GM21576 (cell line): Measurements from ENCODE around the gene HHAT.

Experiments used
- ATAC-seq: cut with Tn5 transposase; IDR thresholded peaks from one replicate; pipeline ENCODE4 v1.9.1; 2021; ENCODE audit warnings: mild to moderate bottlenecking, moderate library complexity; ENCODE audit not compliant: unreplicated experiment

HHAT gene

GRCh38 chr1:210698661-210699060 is 370.0 kb downstream of the HHAT start:
- no peak for ATAC-seq

DNA sequence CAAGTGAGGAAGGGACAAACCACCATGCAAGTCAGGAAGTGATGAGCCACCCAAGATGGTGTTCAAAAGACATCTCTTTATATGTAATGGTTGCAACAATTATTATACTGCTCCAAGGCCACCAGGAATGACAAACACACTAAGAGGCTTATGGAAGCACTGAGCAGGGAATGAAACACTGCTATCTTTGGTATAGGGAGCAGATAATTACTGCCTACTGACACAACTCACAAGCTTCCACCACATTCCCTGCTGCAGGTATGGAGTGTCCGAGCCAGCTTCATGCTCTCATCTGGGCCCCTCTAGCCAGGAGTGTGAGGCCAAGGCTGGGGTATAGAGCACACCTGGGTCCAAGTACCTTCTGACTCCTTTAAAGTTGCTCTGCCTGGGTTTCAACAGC is 371.4 kb downstream of the HHAT start:
- no peak for ATAC-seq

DNA sequence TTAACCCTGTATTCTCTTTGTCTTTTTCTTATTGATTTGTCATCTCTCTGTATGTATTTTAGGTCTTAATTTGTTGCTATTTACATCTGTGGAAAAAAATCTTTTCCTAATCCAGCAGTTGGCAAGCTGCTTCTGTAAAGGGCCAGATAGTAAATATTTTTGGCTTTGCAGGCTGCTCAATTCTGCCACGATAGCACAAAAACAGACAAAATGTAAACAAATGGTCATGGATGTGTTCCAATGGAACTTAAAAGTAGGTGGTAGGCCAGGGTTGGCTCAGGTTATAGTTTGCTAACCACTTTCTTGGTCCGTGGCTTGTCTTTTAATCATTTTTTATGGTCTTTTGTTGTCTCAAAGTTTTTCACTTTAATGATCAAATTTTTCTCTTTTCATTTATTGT is 371.8 kb downstream of the HHAT start:
- ATAC-seq = no peak

GRCh38 chr1:210702506-210702905 is 373.8 kb downstream of the HHAT start:
- no peak for ATAC-seq

- ATAC-seq = no peak
Measured at GRCh38 chr1:210703593-210703992, 374.9 kb downstream of the HHAT start.

DNA sequence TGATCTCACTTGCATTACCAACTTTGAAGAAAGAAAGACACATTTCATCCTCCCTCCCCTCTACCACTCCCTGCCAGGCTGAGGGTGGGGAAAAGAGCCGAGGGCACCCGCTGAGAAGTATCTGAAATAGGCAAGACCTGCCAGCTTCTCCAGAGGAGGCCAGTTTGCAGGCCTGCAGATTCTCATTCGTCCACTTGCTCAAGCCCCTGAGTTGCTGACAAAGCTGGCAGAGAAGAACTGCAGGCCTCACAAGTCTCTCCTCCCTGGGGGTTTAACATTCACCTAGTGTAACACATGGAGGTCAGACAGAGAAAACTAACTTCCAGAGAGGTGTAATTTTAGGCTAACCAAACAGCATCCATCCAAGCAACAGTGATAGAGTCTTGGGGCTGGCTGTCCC is 376.4 kb downstream of the HHAT start:
- ATAC-seq = no peak

DNA sequence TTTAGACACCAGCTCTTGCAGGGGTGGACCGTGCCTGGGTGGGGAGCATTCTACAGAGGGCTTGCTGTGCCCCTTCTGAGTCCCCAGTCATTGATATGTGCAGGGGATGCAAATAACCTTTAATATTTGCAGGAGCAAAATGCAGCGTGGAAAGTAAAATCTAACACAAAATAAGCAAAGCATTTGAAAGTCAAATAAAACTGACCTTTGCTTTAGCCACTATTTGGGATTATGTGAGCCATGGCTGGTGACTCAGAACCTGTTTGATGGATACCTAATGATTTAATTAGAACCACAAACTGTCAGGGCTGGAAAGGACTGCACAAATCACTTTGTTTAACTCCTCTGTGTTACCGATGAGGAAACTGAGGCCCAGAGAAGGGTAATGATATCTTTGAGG is 377.5 kb downstream of the HHAT start:
- ATAC-seq = no peak

GRCh38 chr1:210707300-210708240 is 378.9 kb downstream of the HHAT start:
- ATAC-seq = no peak

DNA sequence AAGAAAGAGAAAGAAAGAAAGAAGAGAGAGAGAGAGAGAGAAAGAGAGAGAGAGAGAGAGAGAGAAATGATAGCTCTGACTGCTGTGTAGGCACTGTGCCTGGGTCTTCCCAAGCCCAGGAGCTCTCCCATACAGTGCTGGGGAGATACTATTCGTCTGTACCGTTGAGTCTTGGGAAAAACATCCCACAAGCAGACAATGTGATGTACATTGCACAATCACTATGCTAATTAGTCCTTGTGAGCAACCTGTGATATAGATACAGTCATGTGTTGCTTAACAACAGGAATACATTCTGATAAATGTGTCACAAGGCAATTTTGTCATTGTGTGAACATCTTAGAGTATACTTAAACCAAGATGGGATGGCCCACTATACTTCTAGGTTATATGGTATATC is 381.0 kb downstream of the HHAT start:
- no peak for ATAC-seq

DNA sequence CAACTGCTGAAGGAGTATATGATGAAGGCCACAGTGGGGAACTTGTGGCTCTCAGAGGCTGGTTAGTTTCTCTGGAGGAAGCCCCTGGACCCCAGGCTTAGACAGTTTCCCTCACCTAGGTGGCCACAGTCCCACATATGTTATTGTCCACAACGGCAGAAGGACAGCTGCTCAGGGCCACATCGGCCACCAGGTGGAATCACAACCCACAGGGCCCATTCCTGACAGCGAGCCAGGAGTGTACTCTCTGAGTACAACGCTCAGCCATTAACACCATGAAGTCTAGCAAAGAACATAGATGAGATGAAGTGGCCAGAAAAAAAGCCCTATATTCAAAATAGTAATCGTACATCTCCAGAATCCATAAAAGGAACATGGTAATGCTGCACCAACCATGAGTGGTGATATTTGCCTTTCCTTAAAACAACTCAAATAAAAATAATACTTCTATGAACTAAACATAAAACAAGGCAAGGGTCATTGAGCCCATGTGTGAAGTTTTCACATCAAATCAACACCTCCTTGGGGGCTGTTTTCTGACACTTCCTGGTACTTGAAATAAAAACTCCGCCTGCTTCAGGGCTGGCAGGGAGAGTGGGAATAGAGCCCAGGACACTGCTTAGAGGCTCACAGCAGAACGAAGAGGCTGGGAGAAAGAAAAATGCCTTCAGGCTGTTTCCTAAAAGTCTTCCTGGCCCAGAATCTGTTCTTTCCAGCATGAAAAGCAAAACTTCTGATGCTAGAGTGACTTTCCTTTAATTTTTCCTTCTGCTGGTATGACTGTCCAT is 383.3 kb downstream of the HHAT start:
- ATAC-seq = no peak

DNA sequence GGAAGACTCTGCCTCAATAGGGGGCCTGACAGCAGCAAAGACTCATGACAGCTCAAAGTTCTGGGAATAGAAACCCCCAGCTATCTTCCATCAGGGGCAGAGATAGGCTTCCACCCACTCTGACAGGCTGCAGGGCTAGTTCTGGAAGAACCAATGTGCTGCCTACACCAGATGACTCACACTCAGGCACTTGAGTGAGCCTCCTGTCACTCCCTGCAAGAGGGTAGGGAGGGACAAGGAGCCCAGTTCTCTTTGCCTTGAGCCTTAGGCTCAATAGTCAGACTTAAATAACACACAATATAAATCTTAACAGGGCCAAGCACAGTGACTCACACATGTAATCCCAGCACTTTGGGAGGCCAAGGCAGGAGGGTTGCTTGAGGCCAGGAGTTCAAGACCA is 386.4 kb downstream of the HHAT start:
- ATAC-seq = no peak

GRCh38 chr1:210722410-210723081 is 393.8 kb downstream of the HHAT start:
- no peak for ATAC-seq

DNA sequence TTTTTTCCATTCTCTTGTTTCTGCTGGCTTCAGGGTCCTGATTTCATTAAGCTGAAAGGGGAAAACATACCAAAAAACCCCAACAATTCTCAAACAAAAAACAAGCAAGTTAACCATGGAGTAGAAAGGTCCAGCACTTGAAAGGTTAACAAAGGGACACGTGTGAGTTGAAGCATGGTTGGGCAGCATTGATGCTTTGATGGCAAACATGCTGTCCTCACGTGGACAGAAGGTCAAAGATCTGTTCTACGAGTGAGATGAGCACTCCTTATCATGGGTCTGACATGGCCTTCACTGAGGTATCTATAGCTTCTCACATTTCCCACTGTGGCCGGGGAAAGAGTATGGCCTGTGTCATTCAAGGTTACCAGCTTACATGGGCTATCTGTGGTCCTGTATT is 394.9 kb downstream of the HHAT start:
- ATAC-seq = no peak

DNA sequence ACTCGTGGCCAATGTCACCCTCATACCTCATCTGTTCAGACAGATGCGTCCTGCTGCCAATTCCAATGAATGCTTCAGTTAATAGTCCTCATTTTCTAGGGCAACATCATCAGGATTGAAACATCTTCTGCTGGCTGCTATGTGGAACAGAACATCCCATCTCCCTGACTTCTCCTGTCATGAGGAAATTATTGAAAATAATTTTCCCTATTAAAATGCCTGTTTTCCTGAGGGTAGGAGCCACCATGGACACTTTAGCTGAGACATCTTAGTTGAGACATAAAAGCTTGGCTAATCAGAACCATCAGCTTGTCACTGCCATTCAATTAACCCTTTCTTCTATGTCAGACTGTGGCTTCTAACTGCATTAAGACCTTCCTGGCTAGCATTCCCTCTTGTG is 396.1 kb downstream of the HHAT start:
- no peak for ATAC-seq
